GM23338 (cell line): ENCODE measurements around the gene FANK1. TPM values are rescaled to one million over a fixed set of nuclear protein-coding genes. Genes with fewer than 3 reads are reported as not detected.

Experiments used
- ATAC-seq: fragments of 200-7000 bp; cut with Tn5 transposase; 3 replicates; pipeline ENCODE4 v1.9.1; 2020
- DNase-seq: peaks from one replicate; pipeline ENCODE4 v3.0.0-alpha.2; 2015; ENCODE audit warnings: low spot score
- H2AFZ ChIP-seq: fragments of 200-600 bp; sonication (generic); 2 replicates; pipeline ENCODE4 v1.8.0; 2016; ENCODE audit warnings: antibody characterized with exemption, mild to moderate bottlenecking, moderate library complexity
- H3F3A ChIP-seq: fragments of 200-600 bp; sonication (generic); replicated peaks from 2 replicates; pipeline ENCODE4 v1.8.0; 2017; ENCODE audit warnings: antibody characterized with exemption, mixed run types, low read depth
- H3K27ac ChIP-seq: fragments of 200-600 bp; sonication (generic); 2 replicates; pipeline ENCODE4 v1.6.1; 2016; ENCODE audit warnings: low read depth
- H3K27me3 ChIP-seq: fragments of 200-600 bp; sonication (generic); 2 replicates; pipeline ENCODE4 v1.8.0; 2016; ENCODE audit warnings: mild to moderate bottlenecking, mixed run types, moderate library complexity; ENCODE audit not compliant: insufficient read depth
- H3K36me3 ChIP-seq: fragments of 200-600 bp; sonication (generic); 2 replicates; pipeline ENCODE4 v1.8.0; 2016; ENCODE audit warnings: mild to moderate bottlenecking; ENCODE audit not compliant: insufficient read depth
- H3K4me1 ChIP-seq: fragments of 200-600 bp; sonication (generic); 2 replicates; pipeline ENCODE4 v1.8.0; 2016; ENCODE audit warnings: mild to moderate bottlenecking, moderate library complexity; ENCODE audit not compliant: insufficient read depth
- H3K4me2 ChIP-seq: fragments of 200-600 bp; sonication (generic); 2 replicates; pipeline ENCODE4 v1.7.1; 2017; ENCODE audit warnings: mixed run types
- H3K4me3 ChIP-seq: fragments of 200-600 bp; sonication (generic); 2 replicates; pipeline ENCODE4 v1.6.1; 2016; ENCODE audit warnings: mixed run types
- H3K79me2 ChIP-seq: fragments of 200-600 bp; sonication (generic); replicated peaks from 2 replicates; pipeline ENCODE4 v1.8.0; 2017; ENCODE audit warnings: mild to moderate bottlenecking; ENCODE audit not compliant: insufficient read depth
- H3K9me2 ChIP-seq: fragments of 200-600 bp; sonication (generic); 2 replicates; pipeline ENCODE4 v1.8.0; 2017; ENCODE audit not compliant: insufficient read depth
- H4K20me1 ChIP-seq: fragments of 200-600 bp; sonication (generic); replicated peaks from 2 replicates; pipeline ENCODE4 v1.8.0; 2017; ENCODE audit warnings: mild to moderate bottlenecking; ENCODE audit not compliant: insufficient read depth
- H3K27ac Mint-ChIP-seq: 2 replicates; pipeline ENCODE4 v1.8.0; 2020; ENCODE audit warnings: inconsistent platforms, mild to moderate bottlenecking, moderate library complexity, mixed read lengths
- H3K27me3 Mint-ChIP-seq: 3 replicates; pipeline ENCODE4 v1.8.0; 2022; ENCODE audit warnings: low read depth, mild to moderate bottlenecking, moderate library complexity, mixed read lengths, inconsistent platforms; ENCODE audit not compliant: insufficient read depth, poor library complexity
- H3K36me3 Mint-ChIP-seq: 3 replicates; pipeline ENCODE4 v1.8.0; 2021; ENCODE audit warnings: low read depth, mild to moderate bottlenecking, inconsistent platforms, moderate library complexity, mixed read lengths
- H3K4me1 Mint-ChIP-seq: 3 replicates; pipeline ENCODE4 v1.8.0; 2020; ENCODE audit warnings: mild to moderate bottlenecking, inconsistent platforms, mixed read lengths
- H3K4me3 Mint-ChIP-seq: 3 replicates; pipeline ENCODE4 v1.8.0; 2021; ENCODE audit warnings: moderate library complexity, mild to moderate bottlenecking, inconsistent platforms, mixed read lengths
- H3K9me3 Mint-ChIP-seq: 3 replicates; pipeline ENCODE4 v1.8.0; 2020; ENCODE audit warnings: moderate library complexity, mild to moderate bottlenecking, inconsistent platforms, mixed read lengths
- JUNB ChIP-seq: IDR thresholded peaks from one replicate; pipeline ENCODE4 v1.6.1; 2016; ENCODE audit warnings: antibody characterized with exemption; ENCODE audit not compliant: unreplicated experiment
- ZNF331 ChIP-seq: fragments of 250-450 bp; sonication (Bioruptor Pico); IDR thresholded peaks from 2 replicates; pipeline ENCODE4 v1.5.0; 2020; ENCODE audit warnings: low read depth, mild to moderate bottlenecking, moderate library complexity
- ZNF462 ChIP-seq: fragments of 250-450 bp; sonication (Bioruptor Pico); IDR thresholded peaks from 2 replicates; pipeline ENCODE4 v1.5.0; 2020; ENCODE audit warnings: mild to moderate bottlenecking, moderate library complexity
- polyA plus RNA-seq: library from polyadenylated mRNA; unstranded; fragments of >200 nt; fragmentation: Nextera tagmentation; extraction: Ambion mirVana; gene quantifications from 2 replicates; pipeline ENCODE4 v1.2.1, GENCODE V29; 2016
- small RNA-seq: library from RNA; depleted of rRNA; stranded (forward); fragments of <200 nt; gene quantifications from one replicate; pipeline ENCODE3, GENCODE V24; 2014; ENCODE audit warnings: low replicate concordance
- total RNA-seq: library from RNA; depleted of rRNA; stranded (reverse); fragments of >200 nt; shearing (Covaris generic); gene quantifications from 2 replicates; pipeline ENCODE4 v1.2.3, GENCODE V29; 2014; rRNA removed

Gene FANK1
- total and polyA plus RNA-seq, 2 experiments from 2014 or later = 0.37 to 0.69 TPM

GRCh38 chr10:126058104-126058503, 161.7 kb downstream of the FANK1 start (continued):
- TF ChIP-seq ZNF462 (no peak), ZNF331 (no peak)

GRCh38 chr10:126058507-126058906, 162.1 kb downstream of the FANK1 start:
- Histone ChIP-seq H3K9me2 (no peaks in the 10 kb centered on the region), H3K27me3 (no peaks in the 10 kb centered on the region), H2AFZ (0 out of 2 replicates have a peak overlapping the region, but pooled peaks have one; percentile 57), H4K20me1 (no peaks in the 10 kb centered on the region), H3K27ac (no peak overlapping the region), H3K4me3 (no peak overlapping the region), H3K4me1 (no peaks in the 10 kb centered on the region), H3K4me2 (no peak overlapping the region), H3K36me3 (no peaks in the 10 kb centered on the region), H3F3A (no peaks in the 10 kb centered on the region), H3K79me2 (no peaks in the 10 kb centered on the region)
- Mint-ChIP-seq H3K9me3 (no peaks in the 10 kb centered on the region), H3K27ac (no peak overlapping the region), H3K4me3 (no peak overlapping the region), H3K4me1 (peaks cover 9% of the 10 kb centered on the region; the same call in 2 of the 3 replicates), H3K27me3 (peaks cover 2% of the 10 kb centered on the region), H3K36me3 (peaks cover 2% of the 10 kb centered on the region; the same call in 2 of the 3 replicates)
- ATAC-seq (peak; percentile 77), DNase-seq (peak; percentile 21)
- no peak for TF ChIP-seq JUNB

Small RNA genes lying within 50 kb of the gene (small RNA-seq; reads per million reads assigned to genes)
- gene GNG10P1 (not detected), gene RF00017 (not detected), gene RNU2-42P (not detected)

Other genes with a start within 250 kb of the FANK1 start
- gene TEX36, start 213.4 kb upstream of the FANK1 start, total RNA-seq = not detected in 2 replicates
- not detected in 2 replicates for gene TEX36, start 213.4 kb upstream of the FANK1 start, polyA plus RNA-seq
- 44.7 and 48.8 TPM in 2 replicates for gene EDRF1, start 176.9 kb upstream of the FANK1 start, total RNA-seq
- 20.1 and 25.0 TPM in 2 replicates for gene EDRF1, start 176.9 kb upstream of the FANK1 start, polyA plus RNA-seq
- gene MMP21, start 120.7 kb upstream of the FANK1 start, total RNA-seq = not detected in 2 replicates
- 0.10 TPM in 1 of 2 replicates, not detected in the other for gene MMP21, start 120.7 kb upstream of the FANK1 start, polyA plus RNA-seq
- 43.4 and 47.1 TPM in 2 replicates for gene UROS, start 73.3 kb upstream of the FANK1 start, total RNA-seq
- 39.0 and 41.3 TPM in 2 replicates for gene UROS, start 73.3 kb upstream of the FANK1 start, polyA plus RNA-seq
- gene BCCIP, start 73.0 kb upstream of the FANK1 start, total RNA-seq = 91.1 and 98.6 TPM in 2 replicates
- gene BCCIP, start 73.0 kb upstream of the FANK1 start, polyA plus RNA-seq = 189 and 214 TPM in 2 replicates
- 21.3 and 21.6 TPM in 2 replicates for gene DHX32, start 15.3 kb upstream of the FANK1 start, total RNA-seq
- 7.2 and 9.5 TPM in 2 replicates for gene DHX32, start 15.3 kb upstream of the FANK1 start, polyA plus RNA-seq